ENCODE data around the gene GRM8.
"Not testable (repeated sequence)": the region's sequence is repeated elsewhere in the genome, so short reads cannot be mapped to it uniquely, and the experiment has no call there.

GRM8 gene

DNA sequence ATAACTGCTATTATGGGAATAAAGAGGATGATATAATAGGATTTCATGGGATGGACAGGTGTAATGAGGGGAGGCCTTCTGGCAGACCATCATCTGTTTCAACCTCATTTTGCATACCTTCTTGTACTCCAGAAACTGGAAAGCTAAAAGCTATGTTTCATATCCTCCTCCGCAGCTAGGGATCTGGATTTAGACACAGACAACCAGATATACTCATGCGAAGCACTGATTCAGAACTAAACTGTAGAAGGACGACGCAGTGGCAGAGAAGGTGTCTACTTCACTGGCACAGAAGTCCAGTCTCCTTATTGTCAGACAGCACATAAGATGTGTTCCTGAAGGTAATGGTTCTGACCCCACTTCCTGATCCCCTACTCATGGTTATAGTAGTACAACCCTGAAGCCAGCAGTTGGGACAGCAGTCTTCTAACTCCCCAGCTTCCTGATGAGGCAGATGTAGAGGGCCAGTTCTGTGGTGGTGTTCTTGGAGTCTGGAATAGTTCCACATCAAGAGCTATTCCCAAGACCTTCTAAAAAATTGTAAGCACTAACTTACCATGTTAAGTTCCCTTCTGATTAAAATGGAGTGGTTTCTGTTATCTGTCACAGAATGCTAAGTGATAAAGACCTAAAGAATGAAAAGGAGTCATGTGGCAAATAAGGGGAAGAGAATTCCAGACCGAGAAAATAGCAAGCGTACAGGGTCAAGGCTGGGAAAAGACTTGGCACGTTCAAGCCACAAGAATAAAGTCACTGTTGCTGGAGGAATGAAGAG, 550.3 kb downstream of the GRM8 start:
- DNase-seq, result no peak

DNA sequence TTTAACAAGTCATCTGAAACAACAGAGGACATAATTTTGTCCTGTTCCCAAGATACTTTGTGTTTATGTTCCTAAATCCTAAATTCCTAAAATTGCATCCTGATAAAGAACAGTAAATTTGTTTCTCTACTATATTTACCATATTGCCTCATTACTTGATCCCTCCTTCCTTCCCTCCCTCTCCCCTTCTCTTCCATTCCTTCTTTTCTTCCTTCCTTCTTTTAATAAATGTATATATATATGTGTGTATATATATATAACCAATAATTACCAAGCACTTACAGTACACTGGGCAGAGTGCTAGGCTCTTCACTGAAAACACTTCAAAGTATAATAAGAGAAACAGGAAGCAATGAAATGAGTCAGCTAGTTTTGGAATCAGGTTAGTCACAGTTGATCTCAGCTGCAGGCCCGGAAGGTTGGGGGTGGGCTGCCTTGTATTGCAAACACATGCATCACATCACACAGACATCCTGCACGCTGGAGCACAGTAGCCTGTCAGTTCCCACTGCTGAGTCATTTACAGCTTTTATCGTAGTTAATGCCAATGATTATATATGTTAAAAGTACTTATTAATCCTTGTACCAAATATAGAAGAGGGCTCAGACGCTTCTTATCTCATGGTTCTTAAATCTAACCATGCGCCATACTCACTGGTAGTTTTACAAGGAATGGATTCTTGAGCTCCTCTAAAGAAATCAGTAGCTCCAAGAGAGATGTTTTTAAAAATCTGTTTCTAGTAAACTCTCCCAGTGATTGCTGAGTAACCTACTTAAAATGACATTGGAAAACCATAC, 551.7 kb downstream of the GRM8 start:
- DNase-seq, result no peak

DNA sequence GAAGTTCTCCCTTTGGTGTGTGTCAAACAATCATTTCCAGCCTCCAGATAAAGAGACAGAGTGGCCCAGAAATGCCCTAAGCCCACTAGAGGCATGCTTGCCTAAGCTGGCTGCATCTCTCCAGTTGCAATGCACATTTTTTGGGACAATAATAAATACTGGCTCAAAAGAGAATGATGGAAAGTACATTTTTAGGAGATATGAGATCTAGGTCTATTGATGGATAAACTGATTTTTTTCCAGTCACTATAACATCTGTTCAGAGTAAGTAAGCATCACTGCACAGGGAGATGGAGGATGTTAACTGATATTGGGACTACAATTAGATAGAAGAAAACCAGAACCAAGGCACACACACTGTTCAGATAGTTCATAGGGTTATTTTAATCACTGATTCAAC, 553.0 kb downstream of the GRM8 start:
- DNase-seq, result no peak

DNA sequence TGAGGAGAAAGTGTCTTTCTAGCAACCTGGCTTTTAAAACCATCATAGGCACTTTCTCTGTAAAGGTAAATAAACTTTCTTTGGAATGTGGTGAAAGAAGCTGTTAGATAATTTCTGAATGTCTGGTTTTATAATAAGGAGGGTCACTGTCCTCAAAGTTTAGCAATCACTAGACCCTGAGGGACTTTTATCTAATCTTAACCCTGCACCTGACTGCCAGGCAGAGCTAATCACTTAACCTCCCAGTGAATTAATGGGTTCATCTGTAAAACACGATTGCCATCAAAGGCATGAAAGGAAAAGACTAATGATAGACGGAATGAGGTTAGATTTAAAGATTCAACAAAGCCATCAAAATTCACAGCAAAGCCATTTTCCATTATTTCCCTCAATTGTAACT, 553.8 kb downstream of the GRM8 start:
- no peak for DNase-seq

DNA sequence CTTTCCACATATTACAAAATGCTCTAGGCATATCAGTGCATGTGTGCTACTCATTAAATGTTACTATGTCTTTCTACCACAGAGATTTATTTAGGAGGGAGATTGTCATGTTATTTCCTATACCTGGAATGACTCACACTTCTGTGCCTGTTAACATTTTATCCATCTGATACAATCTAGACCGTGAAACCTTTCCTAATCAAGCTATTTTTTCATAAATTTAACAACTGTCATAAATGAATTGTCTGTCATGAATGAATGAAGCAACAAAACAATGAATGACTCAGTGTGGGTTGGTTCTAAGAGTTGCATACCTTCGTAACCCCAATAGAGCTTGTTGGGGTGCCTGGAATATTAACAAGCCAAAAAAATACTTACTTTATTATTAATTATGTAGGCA, 554.3 kb downstream of the GRM8 start:
- DNase-seq, result no peak

DNA sequence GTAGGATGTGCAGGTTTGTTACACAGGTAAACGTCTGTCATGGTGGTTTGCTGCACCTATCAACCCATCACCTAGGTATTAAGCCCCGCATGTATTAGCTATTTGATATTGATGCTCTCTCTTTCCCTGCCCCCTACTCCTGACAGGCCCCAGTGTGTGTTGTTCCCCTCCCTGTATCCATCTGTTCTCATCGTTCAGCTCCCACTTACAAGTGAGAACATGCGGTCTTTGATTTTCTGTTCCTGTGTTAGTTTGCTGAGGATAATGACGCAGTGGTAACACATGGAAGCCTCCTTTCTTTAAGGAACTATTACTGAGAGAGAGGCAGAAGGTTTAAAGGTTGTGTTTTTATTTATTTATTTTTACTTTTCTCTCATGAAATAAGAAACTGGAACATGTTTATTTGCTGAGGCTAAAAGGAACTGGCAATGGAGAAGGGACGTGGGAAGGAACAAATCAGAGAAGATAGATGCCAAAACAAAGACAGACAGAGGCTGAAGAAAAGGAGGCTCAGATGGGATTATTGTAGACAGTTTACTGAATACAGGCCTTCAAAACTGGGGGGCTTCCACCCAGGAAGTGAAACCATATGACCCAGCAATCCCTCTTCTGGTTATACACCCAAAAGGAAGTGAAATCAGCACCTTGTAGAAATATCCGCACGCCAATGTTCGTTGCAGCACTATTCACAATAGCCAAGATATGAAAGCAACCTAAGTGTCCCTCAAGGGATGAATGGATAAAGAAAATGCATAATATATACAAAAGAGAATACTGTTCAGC, 556.3 kb downstream of the GRM8 start:
- no peak for DNase-seq

DNA sequence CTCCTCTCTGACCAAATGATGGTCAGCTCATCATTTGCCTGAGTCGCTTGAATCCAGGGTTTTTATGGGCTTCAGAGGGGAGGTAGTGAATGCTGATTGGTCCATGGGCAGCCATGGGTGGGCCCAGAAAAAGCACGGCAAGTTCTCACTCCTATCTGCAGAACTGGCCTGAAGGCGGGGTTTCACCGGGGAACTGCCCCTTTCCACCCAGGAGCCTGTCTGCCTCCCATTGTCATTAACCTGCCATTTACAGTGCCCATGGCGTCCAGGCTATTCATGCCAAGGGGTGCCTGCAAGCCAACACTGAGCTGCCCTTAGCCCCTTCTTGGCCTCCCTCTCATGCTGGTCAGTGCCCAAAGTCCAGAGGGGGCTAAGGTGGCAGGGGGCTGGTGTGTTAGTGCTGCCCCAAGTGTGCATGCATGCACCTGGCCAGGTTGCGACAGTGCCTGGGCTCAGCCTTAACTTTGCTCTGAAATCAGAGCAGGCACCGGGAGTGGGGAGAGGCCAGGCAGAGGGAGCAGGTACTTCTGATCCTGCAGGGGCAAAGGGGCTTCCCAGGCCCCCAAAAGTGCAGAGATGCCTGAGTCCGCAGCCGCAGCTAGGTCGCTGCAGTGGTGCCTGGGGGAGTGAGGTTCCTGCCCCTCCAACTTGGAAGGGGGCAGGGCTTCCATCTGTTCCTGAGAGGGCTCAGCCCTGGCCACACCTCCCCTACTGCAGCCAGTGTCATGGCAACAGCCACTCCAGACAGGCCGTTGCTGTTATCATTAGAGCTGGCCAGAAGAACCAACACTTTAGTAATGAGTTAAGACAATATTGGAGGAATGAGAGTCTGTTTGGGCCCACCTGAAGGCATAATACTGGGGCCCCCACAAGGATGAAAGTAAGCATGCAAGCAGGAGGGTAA, 561.6 kb downstream of the GRM8 start:
- no peak for DNase-seq

DNA sequence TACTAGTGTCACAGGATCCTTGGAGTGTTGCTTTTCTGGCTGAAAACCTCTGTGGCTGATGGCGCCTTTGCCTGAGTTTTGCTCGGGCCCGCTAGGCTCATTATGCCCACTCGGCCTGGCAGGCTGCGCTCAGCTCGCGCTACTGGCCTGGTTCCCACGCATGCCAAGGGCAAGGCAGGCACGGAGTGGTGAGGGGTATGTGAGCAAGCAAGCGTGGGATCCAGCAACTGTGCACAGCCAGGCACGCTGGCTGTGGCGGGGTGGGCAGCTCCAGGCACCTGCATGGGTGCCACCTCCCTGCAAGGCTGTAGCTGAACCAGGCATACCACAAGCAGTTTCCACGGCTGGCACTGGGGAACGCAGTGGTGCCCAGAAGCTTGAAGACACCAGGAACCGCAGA, 562.6 kb downstream of the GRM8 start:
- no peak for DNase-seq

DNA sequence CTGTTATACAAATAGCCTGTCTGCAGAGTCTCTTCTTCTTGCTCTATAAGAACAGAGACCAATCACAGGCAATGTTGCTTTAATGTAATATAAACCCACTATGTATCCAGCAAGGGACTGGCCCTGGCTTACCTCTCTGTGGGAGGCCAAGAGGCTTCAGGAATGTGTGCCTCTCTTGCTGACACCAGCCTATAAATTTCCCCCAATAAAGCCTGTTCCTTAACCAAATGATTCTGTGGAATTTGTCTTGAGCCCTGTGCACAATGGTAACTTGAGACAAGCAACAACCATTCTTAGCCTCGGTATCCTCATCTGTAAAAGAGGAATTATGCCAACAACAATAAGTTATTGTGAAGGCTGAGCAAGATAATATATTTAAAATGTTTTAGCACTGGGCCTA, 563.7 kb downstream of the GRM8 start:
- no peak for DNase-seq

DNA sequence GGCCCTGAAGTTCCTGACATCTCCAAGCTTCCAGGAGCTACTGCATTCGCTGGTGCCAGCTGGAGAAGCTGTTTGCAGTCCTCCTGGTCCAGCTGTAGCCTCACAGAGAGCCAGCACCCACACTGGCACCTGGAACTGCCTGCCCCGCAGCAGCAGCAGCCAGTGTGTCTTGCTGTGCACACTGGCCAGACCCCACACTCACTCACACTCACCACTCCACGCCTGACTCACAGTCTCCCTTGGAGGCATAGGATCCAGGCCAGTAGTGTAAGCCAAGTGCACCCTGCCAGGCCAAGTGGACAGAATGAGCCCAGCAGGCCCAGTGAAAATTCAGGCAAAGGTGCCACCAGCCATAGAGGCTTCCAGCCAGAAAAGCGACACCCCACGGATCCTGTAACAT, 566.3 kb downstream of the GRM8 start:
- no peak for DNase-seq

DNA sequence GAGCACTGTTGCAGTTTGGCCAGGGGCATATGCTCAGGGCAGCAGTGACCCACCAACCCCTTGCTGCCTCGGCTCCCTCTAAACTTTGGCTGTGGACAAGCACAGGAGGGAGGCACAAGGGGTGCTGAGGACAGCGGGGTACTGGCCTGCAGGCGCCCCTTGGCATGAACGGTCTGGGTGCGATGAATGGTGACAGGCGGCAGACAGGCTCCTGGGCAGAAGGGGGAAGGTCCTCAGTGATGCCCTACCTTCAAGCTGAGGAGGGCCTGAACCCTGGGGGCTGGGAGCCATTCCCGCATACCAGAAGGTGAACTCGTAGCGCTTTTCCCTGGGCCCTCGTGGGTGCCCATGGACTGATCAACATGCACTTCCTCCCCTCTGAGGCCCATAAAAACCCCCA, 567.1 kb downstream of the GRM8 start:
- no peak for DNase-seq

DNA sequence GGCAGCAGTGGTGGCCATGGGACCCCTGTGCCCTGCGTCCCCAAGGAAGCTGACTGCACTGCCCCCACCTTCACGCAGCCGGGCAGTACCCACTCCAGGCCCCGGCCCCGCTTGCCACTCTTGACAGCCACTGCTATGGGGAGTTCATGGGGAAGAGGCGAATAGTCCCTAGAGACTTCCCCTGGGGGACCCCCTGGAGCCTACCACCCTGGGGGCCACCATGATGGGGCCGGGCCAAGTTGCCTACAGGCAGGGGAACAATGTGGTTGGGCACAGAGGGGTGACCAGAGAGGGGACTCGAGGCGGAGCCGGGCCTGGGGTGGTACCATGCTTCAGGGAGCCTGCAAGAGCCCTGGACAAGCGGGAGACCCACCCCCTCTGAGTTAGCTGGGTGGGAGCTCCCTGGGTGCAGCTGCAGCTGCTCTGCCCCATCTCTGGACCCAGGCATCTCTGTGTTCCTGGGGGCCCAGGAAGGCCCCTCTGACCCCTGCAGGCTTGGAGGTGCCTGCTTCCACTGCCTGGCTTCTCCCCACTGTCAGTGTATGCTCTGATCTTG, 567.6 kb downstream of the GRM8 start:
- no peak for DNase-seq

DNA sequence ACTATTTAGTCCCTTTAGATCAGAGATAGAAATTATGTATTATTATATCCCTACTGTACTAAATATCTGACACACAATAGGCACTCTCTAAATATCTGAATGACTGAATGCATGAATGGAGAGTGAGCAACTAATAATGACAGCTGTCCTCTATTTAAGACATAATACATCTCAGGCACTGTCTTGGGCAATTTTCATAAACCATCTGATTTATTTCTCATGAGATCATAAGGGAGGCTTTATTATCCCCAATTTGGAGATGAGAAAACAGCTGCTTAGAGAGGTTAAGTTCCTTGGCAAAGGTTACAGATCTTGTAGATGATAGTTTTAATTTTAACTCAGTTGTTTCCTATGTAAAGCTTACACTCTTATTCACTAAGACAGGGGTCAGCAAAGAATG, 570.6 kb downstream of the GRM8 start:
- DNase-seq, result no peak

DNA sequence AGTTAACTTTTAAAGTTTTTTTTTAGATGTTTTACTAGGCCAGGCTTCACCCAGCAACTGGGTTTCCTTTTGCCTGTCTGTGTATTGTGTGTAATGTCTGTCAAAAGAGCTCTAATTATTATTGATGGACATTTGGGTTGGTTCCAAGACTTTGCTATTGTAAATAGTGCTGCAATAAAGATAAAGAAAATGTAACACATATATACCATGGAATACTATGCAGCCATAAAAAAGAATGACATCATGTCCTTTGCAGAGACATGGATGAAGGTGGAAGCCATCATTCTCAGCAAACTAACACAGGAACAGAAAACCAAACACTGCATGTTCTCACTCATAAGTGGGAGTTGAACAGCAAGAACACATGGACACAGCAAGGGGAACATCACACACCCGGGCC, 584.0 kb downstream of the GRM8 start:
- DNase-seq, result not testable (repeated sequence)

DNA sequence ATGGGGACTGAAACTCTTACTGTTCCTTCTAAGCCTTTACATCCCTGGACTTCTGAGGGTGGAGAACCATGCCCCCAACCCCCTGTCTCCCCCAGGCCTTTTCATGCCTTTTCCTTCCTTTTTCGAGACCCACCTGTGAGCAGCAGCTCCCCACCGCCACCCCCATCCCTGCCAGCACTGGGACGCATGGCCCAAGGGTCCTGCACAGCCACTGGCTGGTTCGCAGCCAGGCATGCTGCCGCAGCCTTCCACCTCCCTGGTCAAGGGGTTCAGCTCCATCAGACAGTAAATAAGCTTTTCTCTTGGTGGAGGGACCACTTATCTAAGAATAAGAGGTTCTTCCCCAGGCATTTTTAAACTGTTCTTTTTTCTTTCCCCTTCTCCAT, 584.4 kb downstream of the GRM8 start:
- no peak for DNase-seq

DNA sequence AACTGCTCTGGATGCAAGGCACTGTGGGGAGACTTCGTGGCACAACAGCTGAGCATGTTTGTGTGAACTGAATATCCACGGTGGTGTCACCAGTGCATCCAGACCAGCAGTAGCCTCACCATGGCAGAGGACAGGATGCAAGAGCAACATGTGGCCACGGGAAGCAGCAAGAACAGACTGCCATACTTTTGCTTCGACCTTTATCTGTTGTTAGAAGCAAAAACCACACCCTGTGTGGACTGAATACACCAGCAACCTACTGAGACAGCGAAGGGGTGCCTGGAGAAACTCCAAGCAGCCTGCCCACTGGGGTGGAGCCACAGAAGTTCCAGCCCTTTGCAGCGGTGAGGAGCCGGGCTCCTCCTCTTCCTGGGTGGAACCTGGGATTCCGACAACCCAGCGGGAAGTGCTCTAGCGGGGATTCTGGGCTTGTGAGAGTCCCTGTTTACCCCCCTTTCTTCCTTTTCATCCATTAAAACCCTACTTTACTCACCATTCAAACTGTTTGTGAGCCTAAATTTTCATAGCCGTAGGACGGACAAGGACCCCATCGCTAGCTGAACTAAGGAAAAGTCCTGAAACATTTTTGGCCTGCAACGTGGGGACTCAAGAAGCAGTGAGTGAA, 584.9 kb downstream of the GRM8 start:
- DNase-seq, result no peak

DNA sequence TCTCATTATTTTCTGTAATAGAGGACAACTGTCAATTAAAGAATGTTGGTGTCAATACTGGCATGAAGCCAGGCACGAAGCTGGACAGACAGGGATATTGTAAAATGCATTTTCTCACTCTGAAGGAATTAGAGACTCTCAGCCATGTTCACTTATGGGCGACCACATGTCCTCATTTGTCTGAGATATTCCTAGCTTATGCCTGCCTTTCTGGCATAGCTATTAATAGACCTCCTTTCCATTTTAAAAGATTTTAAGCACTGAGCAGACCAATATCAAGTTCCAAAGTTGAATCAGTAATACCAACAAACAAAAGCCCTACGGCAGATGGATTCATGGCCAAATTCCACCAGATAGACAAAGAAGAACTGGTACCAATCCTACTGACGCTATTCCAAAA, 589.9 kb downstream of the GRM8 start:
- no peak for DNase-seq

DNA sequence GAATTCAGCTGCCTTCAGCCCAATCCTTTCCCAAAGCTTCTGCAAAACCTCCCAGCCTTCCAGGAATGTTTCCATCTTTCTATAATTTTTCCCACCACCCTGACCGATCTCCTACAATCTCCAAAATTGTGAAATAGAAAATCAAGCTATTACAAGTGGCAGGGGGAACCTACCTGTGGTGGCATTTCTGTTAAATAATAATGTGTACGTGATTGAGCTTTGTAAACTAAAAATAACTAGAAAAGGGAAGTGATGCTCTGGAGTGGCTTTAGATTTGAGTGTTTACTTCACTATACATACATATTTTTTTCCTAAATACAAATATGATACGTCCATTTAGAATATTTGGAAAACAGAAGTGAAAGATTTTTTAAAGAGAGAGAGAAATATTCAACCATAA, 593.6 kb downstream of the GRM8 start:
- no peak for DNase-seq

DNA sequence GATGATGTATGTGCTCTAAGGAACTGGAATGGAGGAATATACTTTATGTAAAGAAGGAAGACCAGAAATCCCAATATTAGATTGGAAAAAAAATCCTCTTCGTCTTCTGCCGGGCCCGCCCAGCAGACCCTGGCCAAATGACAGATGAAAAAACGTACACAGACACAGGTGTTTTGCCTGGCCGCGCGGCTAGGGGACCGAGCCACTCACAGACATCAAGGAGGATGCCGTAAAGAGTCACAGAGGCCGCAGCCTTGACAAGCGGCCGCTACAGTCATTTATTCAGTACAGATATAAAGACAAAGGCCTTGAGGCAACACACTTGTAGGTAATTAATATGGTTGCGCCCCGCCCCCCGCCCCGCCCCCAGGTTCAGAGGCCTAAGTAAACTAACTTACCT, 594.1 kb downstream of the GRM8 start:
- DNase-seq, result no peak

DNA sequence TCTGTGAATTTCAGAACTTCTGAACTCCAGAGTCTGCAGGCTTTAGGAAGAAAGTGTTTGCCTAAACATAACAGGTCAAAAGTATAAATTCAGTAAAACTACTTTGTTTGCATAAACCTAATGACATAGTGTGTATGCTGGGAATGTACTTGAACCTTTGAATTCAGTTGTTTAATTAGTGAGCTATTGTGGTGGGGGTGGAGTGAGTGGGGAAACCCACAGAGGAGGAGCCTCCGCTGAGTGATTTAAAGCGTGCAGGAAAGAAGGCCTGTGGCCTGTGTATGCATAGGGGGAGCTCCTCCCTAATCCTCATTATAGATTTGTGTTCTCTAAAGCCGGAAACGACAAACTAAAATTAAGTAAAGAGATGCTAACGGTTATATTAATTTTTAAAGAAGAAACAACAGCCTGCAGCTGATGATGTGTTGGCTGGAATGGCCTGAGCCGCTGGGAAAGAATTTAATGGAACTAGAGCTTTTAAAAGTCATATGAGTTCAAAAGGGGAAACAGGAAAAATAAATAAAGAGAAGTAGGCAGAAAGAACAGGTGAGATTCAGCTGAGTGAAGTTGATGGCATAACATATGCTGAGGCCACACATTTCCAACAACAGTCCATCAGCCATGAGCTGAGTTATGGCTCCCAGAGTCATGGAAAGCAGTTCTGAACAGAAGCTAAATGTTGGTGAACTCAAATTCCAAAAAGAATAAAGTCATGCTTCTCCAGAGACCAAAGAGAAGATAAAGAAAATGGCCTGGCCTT, 595.0 kb downstream of the GRM8 start:
- DNase-seq, result no peak

DNA sequence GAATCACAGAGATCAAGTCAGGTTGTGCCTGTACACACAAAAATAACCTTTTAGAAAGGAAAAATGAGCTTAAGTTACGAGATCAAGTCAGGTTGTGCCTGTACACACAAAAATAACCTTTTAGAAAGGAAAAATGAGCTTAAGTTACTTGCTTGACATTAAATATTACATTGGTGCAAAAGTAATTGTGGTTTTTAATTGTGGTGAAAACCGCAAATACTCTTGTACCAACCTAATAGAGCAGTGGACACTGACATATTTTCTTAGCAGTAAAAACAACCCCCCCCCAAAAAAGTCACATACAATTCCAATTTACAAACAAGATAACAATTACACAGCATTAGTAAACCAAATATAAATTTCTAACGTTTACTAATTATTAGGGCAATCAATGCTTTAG, 595.6 kb downstream of the GRM8 start:
- no peak for DNase-seq

Measured in NCI-H1105 (cell line).